ENCODE measurements around the gene SNTB2.
"Not testable (repeated sequence)": the region's sequence is repeated elsewhere in the genome, so short reads cannot be mapped to it uniquely, and the experiment has no call there.

Gene SNTB2

DNA sequence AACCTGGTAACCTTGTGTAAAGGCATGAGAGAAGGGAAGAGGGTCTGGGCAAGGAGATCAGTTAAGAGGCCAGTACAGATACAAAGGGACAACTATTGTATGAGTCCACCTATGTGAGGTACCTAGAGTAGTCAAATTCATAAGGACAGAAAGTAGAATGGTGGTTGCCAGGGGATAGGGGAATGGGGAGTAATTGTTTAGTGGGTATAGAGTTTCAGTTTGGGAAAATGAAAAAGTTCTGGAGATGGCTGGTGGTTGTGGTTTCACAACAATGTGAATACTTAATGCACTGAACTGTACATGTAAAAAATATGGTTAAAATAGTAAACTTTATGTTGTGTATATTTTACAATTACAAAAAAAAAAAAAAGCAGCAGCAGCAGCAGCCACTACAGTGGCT lies 49.4 kb downstream of the SNTB2 start:
- no peak for DNase-seq (ENCODE audit: low read depth in 2 of 2)

- no peak for DNase-seq (ENCODE audit: low read depth in 2 of 2)
Measured at GRCh38 chr16:69237296-69237695, 50.3 kb downstream of the SNTB2 start.

- DNase-seq (ENCODE audit: low read depth in 2 of 2) = no peak
Measured at GRCh38 chr16:69239851-69240250, 52.9 kb downstream of the SNTB2 start.

DNA sequence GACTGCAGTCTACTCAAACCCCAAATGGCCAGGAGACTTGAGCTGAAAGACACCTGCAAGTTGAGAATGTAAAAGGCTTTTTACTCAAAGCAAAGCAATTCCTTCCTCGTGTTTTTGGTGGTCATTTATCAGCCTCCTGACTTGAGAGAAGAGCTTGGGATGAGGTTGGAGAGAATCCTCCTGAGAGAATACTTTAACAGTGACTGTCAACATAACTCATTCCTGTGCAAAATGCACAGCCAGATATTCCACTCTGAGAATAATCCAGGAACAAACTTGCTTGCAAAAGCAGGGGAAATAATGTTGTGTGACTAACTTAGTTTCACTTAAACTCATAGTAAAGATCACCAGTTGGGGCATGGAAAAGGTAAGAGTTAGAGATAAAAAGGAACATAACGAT lies 53.4 kb downstream of the SNTB2 start:
- no peak for DNase-seq (ENCODE audit: low read depth in 2 of 2)

DNA sequence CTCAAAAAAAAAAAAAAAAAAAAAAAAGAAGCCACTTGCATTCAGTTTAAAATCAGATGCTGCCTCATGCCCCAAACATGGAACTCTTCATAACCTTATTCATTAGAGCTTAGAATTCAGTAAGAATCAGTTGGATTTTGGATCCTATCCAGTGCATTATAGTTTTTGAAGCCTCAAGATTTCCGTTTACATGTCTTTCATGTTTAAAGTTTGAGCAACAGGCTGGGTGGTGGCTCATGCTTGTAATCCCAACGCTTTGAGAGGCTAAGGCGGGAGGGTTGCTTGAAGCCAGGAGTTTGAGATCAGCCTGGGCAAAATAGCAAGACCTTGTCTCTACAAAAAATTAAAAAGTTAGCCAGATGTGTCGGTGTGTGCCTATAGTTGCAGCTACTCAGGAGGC lies 55.0 kb downstream of the SNTB2 start:
- no peak for DNase-seq (ENCODE audit: low read depth in 2 of 2)

DNA sequence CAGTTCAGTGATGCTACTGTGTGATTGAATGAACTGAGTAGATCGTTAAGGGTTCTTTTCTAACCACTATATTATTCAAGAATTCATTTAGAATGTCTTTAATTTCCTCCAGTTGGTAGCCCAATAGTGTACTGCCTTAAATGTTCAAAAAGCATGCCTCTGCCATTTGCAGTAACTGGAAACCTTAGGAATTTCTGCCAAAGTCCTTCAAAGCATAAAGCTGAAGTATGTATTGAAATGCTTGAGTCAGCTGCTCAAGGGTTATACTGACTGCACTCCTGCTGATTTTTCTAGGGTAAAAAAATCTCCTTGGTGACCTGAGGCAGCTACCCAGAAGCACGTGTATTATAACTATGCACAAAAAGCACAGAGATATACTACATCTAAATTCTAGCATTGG lies 56.5 kb downstream of the SNTB2 start:
- DNase-seq (ENCODE audit: low read depth in 2 of 2) = no peak

DNA sequence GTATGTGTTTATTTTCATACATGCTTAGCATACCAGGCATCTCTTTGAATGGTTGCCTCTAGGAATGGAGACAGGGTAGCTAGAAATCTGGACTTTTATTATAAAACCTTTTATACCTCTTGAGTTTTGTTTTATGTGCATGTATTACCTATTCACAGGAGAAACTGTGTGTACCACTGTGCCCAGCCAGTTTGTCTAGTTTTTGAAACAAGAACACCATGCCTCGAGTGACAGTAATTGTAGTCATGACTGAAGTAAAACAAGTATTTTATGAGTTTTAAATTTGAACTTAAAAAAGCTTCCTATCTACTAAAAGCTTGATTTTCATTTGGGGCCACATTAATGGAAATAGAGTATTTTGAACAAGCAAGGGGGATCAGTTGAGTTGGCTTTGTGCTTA lies 57.4 kb downstream of the SNTB2 start:
- DNase-seq (ENCODE audit: low read depth in 2 of 2) = no peak

GRCh38 chr16:69250081-69250480 lies 63.1 kb downstream of the SNTB2 start:
- DNase-seq (ENCODE audit: low read depth in 2 of 2) = no peak

DNA sequence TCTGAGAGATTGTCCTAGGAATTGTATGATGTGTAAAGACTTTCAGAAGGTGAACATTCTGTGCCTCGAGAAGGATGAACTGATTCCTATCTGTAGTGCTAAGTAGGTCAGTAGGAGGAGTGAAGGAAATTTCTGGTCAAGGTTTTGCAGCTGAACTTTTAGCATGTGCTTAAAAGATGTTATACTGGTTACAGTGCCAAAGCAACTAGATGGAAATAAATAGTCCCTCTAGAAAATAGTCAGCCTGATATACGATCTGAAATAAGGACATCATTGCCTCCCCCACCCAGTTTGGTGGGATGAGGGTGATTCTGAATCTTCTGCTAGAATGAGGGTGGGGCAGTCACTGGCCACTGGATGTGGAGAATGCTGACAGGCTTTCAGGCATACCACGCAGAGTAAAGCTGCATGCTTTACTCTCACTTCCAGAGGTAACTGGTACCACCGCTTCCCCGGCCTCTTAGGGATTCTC lies 66.9 kb downstream of the SNTB2 start:
- DNase-seq (ENCODE audit: low read depth in 2 of 2) = no peak

DNA sequence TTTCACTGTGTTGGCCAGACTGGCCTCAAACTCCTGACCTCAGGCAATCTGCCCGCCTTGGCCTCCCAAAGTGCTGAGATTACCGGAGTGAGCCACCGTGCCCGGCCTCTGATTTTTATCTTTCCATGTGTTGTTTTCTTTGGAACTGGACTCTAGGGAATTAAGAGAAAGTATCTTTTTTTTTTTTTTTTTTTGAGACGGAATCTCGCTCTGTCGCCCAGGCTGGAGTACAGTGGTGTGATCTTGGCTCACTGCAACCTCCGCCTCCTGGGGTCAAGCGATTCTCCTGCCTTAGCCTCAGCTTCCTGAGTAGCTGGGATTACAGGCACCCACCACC lies 72.4 kb downstream of the SNTB2 start:
- not testable (repeated sequence) for DNase-seq (ENCODE audit: low read depth in 2 of 2)

GRCh38 chr16:69260019-69260418 lies 73.1 kb downstream of the SNTB2 start:
- DNase-seq (ENCODE audit: low read depth in 2 of 2) = no peak

GRCh38 chr16:69260506-69260905 lies 73.5 kb downstream of the SNTB2 start:
- no peak for DNase-seq (ENCODE audit: low read depth in 2 of 2)

DNA sequence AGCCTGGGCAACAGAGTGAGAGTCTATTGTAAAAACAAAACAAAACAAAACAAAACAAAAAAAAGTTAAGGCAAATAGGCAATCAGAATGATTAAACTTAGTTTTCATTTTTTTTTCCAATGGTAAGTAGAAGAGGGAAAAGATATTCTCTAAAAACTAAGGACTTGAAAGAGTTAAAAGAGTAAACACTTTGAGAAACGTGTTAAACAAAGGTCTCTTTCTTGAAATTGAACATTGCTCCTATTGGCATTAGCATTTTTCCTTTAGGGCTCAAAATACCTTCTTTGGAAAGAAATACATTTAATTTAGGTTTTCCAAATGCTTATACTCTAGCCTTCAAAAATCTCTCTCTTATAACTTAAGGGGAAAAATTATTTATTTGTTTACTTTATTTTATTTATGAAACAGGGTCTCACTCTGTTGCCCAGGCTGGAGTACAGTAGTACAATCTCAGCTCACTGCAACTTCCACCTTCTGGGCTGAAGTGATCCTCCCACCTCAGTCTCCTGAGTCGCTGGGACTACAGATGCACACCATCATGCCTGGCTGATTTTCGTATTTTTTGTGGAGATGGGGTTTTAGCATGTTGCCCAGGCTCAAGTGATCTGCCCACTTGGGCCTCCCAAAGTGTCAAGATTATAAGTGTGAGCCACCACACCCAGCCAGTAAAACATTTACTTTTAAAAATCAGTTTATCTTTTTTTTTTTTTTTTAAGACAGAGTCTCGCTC lies 79.5 kb downstream of the SNTB2 start:
- no peak for DNase-seq (ENCODE audit: low read depth in 2 of 2)

- no peak for DNase-seq (ENCODE audit: low read depth in 2 of 2)
Measured at GRCh38 chr16:69267633-69268032, 80.7 kb downstream of the SNTB2 start.

GRCh38 chr16:69270395-69270794 lies 83.4 kb downstream of the SNTB2 start:
- DNase-seq (ENCODE audit: low read depth in 2 of 2) = no peak

- DNase-seq (ENCODE audit: low read depth in 2 of 2) = no peak
Measured at GRCh38 chr16:69270831-69271230, 83.9 kb downstream of the SNTB2 start.

- no peak for DNase-seq (ENCODE audit: low read depth in 2 of 2)
Measured at GRCh38 chr16:69273009-69273408, 86.0 kb downstream of the SNTB2 start.

- no peak for DNase-seq (ENCODE audit: low read depth in 2 of 2)
Measured at GRCh38 chr16:69274699-69275235, 87.8 kb downstream of the SNTB2 start.

DNA sequence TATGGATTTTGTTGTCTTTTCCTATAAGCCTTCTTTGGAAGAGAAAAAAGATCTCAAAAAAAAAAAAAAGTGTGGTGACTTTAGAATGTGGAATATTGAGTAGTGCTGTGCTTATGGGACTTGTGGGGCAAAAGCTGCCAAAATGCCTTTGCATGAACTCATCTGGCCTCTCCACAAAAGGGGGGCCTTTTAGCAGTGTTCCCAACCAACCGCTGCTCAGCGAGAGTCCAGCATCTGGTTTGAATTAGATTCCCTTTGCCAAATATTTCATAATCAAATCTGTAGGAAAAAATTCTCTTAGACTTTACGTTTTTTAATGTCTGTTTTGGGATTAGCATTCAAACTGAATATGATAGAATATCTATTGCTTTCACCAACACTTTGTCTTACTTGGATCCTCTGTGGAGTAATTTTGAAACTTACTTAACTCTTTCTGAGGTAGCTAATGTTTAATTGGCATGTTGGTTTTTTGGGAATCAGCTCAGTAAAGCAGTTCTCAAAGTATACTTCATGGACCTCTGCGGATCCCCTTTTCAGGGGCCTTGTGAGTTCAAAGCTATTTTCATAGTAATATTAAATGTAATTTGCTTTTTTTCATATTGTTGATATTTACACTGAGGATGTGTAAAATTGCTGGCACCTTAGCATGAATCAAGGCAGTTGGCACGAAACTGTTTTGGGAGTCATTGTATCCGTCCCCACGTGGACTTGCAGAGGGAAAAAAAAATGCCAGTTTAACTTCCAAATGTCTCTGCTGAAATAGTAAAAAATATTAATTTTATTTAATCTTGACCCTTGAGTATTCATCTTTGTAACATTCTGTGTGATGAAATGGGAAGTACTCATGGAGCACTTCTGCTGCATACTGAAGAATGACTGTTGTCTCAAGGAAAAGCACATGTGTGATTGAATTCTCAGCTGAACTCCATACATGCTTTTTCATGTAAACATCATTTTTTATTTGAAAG lies 89.5 kb downstream of the SNTB2 start:
- DNase-seq (ENCODE audit: low read depth in 2 of 2) = no peak

GRCh38 chr16:69277413-69277812 lies 90.4 kb downstream of the SNTB2 start:
- DNase-seq (ENCODE audit: low read depth in 2 of 2) = no peak

DNA sequence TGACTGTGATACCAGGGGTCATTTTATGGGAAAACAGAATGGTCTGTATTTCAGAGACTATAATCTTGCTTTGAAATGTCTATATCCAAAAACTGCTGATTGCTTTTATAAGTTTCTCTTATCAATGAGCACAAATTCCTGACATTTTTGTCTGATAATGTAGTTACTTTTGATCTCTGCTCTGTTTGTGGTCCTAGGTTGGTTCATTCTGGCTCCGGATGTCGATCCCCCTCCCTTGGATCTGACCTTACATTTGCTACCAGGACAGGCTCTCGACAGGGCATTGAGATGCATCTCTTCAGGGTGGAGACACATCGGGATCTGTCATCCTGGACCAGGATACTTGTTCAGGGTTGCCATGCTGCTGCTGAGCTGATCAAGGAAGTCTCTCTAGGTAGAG lies 96.9 kb downstream of the SNTB2 start:
- no peak for DNase-seq (ENCODE audit: low read depth in 2 of 2)

DNA sequence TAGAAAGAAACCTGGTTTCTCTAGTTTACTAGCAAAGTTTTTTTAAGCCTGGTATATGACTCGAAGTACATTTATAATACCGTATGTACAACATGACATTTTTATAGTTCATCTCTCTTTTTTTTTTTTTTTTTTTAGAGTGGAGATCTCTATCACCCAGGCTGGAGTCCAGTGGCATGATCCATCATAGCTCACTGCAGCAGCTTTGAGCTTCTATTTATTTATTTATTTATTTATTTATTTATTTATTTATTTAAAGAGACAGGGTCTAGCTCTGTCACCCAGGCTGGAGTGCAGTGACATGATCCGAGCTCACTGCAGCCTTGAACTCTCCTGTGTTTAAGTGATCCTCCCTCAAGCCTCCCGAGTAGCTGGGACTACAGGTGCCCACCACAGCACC lies 98.3 kb downstream of the SNTB2 start:
- DNase-seq (ENCODE audit: low read depth in 2 of 2) = no peak

Data from stimulated activated CD4-positive, alpha-beta T cell treated with anti-CD3 and anti-CD28 coated beads, Interleukin-1b, Interleukin-23, amount 100 ng/mL, for 4 hours (primary cell).